Measurements from ENCODE around the gene OLAH. TPM values are rescaled to one million over a fixed set of nuclear protein-coding genes. Genes with fewer than 3 reads are reported as not detected.

Gene OLAH
- total RNA-seq, 1 donor from 2014 or later = 4.9 TPM

GRCh38 chr10:15121707-15122106, 78.0 kb downstream of the OLAH start:
- no peaks in the 10 kb centered on the region for H3K4me1 ChIP-seq
- H3K4me3 ChIP-seq = no peak overlapping the region
- DNase-seq (ENCODE audit: extremely low spot score in 2 of 2) = no peak
- no peak overlapping the region for H3K27ac ChIP-seq
- intact Hi-C loops (cut with DNase I) = no loop called here
- H3K27me3 ChIP-seq = no peaks in the 10 kb centered on the region
- H3K36me3 ChIP-seq = peaks cover 0 to 38% of the 10 kb centered on the region in 2 donors
- H3K9me3 ChIP-seq = no peaks in the 10 kb centered on the region
- TF ChIP-seq, protein P1, sequence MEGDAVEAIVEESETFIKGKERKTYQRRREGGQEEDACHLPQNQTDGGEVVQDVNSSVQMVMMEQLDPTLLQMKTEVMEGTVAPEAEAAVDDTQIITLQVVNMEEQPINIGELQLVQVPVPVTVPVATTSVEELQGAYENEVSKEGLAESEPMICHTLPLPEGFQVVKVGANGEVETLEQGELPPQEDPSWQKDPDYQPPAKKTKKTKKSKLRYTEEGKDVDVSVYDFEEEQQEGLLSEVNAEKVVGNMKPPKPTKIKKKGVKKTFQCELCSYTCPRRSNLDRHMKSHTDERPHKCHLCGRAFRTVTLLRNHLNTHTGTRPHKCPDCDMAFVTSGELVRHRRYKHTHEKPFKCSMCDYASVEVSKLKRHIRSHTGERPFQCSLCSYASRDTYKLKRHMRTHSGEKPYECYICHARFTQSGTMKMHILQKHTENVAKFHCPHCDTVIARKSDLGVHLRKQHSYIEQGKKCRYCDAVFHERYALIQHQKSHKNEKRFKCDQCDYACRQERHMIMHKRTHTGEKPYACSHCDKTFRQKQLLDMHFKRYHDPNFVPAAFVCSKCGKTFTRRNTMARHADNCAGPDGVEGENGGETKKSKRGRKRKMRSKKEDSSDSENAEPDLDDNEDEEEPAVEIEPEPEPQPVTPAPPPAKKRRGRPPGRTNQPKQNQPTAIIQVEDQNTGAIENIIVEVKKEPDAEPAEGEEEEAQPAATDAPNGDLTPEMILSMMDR (IDR thresholded peaks at IDR 0.05) = no peak
- TF ChIP-seq POLR2AphosphoS5 (IDR thresholded peaks at IDR 0.05; ENCODE audit: insufficient read depth in 1 of 2, low read depth in 1 of 2) (no peak), POLR2A (IDR thresholded peaks at IDR 0.05) (no peak)

DNA sequence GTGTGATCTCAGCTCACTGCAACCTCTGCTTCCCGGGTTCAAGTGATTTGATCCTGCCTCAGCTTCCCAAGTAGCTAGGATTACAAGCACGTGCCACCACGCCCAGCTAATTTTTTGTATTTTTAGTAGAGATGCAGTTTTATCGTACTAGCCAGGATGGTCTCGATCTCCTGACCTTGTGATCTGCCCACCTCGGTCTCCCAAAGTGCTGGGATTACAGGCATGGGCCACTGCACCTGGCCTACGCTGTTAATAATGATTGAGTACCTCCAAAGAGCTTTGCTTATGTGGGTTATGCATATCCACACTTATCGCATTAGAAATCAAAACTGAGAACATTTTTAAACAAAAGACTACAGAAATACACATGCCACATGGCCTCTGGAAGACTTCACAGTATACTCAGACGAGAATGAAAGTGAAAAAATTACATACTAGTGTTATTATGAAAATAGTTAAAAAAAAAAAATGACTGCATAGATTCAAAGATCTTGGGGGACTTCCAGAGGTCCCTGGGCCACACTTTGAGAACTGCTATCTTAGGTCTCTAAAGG, 78.8 kb downstream of the OLAH start:
- H3K9me3 ChIP-seq = no peaks in the 10 kb centered on the region
- H3K27ac ChIP-seq = no peak overlapping the region
- peaks cover 0 to 42% of the 10 kb centered on the region in 2 donors for H3K36me3 ChIP-seq
- H3K4me3 ChIP-seq = no peak overlapping the region
- H3K4me1 ChIP-seq = no peaks in the 10 kb centered on the region
- intact Hi-C loops (cut with DNase I) = no loop called here
- no peak for TF ChIP-seq POLR2AphosphoS5 (IDR thresholded peaks at IDR 0.05; ENCODE audit: insufficient read depth in 1 of 2, low read depth in 1 of 2)
- TF ChIP-seq, protein P1 (IDR thresholded peaks at IDR 0.05) = no peak
- TF ChIP-seq POLR2A (IDR thresholded peaks at IDR 0.05) = no peak
- no peaks in the 10 kb centered on the region for H3K27me3 ChIP-seq
- no peak for DNase-seq (ENCODE audit: extremely low spot score in 2 of 2)

Other genes with a start within 250 kb of the OLAH start
- 7.4 TPM for gene CDNF, start 205.9 kb upstream of the OLAH start, total RNA-seq
- 8.3 TPM for gene HSPA14, start 205.6 kb upstream of the OLAH start, total RNA-seq
- 11.8 TPM for gene MSANTD7, start 205.6 kb upstream of the OLAH start, total RNA-seq
- gene SUV39H2, start 165.1 kb upstream of the OLAH start, total RNA-seq = 6.9 TPM
- gene DCLRE1C, start 89.8 kb upstream of the OLAH start, total RNA-seq = 13.5 TPM
- not detected for gene MEIG1, start 84.6 kb upstream of the OLAH start, total RNA-seq
- not detected for gene ACBD7, start 44.8 kb downstream of the OLAH start, total RNA-seq
- gene RPP38, start 53.4 kb downstream of the OLAH start, total RNA-seq = 14.2 TPM
- 15.2 TPM for gene NMT2, start 124.8 kb downstream of the OLAH start, total RNA-seq